Right hindlimb (tissue), 1 donor: Measurements from ENCODE around the gene ORAI3.

Source experiments
- DNase-seq: peaks from one replicate; pipeline ENCODE4 v3.0.0-alpha.2; 2018

ORAI3 gene

GRCh38 chr16:30948667-30949649 lies at the start of gene ORAI3:
ORAI3 (plus strand) TSS chr16:30949068; CDS start chr16:30949290, 222 bp downstream.
- DNase-seq, result peak; percentile 84

DNA sequence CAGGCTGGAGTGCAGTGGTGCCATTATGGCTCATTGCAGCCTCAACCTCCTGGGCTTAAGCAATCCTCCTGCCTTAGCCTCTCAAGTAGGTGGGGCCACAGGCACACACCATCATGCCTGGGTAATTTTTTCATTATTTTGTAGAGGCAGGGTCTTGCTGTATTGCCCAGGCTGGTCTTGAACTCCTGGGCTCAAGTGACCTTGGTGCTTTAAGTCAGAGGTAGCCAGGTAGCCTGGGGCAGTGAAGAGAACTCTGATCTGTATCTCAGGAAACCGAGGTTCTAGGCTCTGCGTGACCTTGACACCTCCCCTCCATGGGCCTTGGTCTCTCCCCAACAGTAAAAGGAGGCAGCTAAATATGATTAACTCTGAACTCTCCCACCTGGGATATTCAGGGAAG lies 49.1 kb upstream of the ORAI3 start:
- DNase-seq, result no peak

DNA sequence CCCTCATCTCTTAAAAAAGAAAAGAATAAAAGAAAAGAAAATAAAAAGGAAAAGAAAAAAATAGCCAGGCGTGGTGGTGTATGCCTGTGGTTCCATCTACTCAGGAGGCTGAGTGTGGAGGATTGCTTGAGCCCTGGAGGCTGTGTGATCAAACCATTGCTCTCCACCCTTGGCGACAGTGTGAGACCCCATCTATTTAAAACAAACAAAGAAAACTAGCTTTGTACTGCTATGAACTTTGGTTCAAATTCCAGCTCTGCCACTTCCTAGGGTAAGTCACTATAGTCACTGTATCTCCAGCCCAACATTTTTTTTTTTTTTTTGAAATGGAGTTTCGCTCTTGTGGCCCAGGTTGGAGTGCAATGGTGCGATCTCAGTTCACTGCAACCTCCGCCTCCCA lies 48.3 kb upstream of the ORAI3 start:
- no peak for DNase-seq

DNA sequence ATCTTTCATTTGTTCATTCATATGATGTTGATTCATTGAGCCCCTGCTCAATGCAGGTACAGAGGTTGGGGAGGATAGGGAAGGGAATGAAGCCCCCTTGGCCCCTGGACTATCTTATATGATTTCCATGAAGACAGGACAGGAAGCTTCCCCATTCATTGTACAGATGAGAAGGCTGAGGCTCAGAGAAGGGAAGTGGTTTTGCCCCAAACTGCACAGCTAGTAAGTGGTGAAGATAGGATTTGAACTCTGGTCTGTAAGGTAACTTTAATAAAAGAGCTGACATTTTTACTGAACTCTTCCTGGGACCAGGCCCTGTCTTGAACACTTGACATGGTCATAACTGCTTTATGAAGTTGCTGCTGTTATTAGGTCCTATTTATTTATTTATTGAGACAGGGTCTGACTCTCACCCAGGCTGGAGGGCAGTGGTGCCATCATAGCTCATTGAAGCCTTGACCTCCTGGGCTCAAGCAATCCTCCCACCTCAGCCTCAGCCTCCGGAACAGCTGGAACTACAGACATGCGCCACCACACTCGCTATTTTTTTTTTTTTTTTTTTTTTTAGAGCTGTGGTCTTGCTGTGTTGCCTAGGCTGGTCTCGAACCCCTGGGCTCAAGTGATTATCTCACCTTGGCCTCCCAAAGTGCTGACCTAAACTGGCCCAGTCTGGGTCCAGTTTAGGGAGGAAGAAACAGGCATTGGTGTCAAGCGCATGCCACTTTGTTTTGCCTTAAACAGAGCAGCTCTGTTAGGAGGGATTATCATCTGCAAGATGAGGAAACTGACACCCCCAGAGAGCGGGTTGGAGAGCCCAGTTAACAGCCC lies 47.5 kb upstream of the ORAI3 start:
- no peak for DNase-seq

DNA sequence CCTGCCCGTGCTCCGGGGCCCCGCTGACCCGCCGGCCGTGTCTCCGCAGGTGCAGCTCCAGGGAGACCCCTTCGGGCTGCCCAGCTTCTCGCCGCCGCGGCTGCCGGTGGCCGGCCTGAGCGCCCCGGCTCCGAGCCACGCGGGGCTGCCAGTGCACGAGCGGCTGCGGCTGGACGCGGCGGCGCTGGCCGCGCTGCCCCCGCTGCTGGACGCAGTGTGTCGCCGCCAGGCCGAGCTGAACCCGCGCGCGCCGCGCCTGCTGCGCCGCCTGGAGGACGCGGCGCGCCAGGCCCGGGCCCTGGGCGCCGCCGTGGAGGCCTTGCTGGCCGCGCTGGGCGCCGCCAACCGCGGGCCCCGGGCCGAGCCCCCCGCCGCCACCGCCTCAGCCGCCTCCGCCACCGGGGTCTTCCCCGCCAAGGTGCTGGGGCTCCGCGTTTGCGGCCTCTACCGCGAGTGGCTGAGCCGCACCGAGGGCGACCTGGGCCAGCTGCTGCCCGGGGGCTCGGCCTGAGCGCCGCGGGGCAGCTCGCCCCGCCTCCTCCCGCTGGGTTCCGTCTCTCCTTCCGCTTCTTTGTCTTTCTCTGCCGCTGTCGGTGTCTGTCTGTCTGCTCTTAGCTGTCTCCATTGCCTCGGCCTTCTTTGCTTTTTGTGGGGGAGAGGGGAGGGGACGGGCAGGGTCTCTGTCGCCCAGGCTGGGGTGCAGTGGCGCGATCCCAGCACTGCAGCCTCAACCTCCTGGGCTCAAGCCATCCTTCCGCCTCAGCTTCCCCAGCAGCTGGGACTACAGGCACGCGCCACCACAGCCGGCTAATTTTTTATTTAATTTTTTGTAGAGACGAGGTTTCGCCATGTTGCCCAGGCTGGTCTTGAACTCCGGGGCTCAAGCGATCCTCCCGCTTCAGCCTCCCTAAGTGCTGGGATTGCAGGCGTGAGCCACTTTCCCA lies 46.6 kb upstream of the ORAI3 start:
- DNase-seq, result peak; percentile 80

DNA sequence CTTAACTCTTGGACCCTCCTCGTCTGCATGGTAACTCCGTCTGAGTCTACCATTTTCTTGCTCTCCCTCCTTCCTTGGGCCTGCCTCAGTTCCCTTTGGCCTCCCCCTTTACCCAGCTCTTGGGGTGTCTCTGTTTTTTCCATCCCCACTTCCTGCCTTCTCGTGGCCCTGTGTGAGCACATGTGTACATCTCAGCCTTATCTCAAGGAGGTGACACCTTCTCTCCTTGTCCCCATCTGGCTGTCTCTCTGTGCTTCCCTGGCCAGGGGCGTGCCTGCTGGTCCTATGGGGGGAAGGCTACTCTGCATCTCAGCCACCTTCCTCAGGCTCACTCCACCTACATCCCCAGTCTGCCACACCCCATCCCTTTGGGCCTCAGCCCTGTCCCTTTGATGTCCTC lies 45.9 kb upstream of the ORAI3 start:
- DNase-seq, result no peak

DNA sequence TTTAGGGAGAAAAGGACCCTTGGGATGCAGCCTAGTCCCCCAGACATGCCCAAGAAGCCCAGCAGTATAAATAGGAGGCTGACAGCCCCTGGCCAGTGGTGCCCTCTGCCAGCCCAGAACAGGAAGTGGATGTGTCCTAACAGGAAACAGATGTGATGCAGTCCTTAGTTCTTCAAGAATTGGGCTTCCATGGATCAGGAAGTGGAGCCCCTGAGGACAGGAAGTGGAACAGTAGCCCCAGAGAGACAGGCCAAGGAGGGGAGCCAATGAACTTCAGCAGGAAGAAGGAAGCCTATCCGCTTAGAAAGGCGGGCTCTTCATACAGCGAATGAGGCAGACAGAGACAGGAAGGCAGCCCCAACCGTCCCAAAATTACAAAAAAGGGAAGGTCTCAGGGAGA lies 45.3 kb upstream of the ORAI3 start:
- DNase-seq, result peak; percentile 46

DNA sequence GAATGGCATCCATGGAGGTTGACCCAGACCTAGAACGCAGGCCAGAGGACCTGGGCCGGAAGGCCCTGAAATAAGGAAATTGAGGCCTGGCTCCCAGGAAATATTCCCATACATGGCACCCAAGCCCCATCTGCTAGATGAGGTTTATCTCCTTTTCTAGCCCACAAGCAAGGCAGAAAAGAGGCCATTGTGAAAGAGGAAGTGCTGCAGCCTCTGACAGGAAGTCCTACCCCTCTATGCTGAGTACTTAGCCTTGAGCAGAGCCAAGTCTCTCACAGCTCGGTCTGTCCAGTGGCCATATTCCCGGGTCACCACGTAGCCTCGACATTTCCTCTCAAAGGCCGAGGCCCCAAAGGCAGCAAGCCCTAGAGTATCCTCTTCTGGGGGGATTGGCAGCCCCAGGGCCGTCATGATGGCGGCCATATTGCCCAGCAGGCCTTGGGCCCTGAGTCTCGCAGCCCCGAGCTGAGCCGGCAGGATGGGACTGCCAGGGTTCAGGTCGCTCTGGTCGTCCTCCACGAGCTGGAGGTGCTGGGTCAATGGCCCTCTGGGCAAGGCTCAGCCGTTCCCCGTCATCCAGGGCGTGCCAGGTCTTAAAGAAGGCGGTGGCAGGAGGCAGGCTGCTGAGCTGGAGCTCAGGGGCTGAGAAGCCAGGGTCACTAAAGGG lies 44.6 kb upstream of the ORAI3 start:
- DNase-seq, result no peak

- no peak for DNase-seq
Measured at GRCh38 chr16:30907064-30907463, 41.8 kb upstream of the ORAI3 start.

DNA sequence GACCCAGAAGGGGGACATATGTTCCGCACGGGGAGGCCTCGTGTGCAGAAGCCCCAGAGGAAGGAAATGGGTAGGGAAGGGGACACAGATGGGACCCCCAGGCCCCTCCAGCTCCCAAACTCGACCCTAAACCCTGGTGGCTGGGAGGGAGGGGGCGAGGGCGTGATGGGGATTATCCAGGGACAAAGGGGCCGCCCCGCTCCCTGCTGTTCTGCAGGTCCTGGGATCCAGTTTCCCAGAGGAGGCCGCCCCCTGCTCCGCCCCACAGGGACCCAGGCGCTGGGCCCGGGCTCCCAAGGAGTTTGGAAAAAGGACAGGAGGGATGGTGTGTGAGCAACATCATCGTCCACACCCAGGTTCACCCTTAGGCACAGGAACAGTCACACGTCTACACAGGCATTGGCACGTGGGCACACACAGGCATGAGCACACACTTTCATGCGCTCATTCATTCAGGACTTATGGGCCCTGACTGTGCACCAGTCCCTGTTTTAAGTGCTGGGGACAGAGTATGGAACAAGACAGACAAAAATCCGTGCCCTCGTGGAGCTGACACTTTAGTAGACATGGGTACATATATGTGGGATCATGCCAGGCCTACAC lies 38.3 kb upstream of the ORAI3 start:
- DNase-seq, result no peak

GRCh38 chr16:30912794-30913412 lies 36.0 kb upstream of the ORAI3 start:
- no peak for DNase-seq

GRCh38 chr16:30914830-30915229 lies 34.0 kb upstream of the ORAI3 start:
- no peak for DNase-seq

GRCh38 chr16:30918614-30919013 lies 30.3 kb upstream of the ORAI3 start:
- no peak for DNase-seq

GRCh38 chr16:30920891-30921290 lies 28.0 kb upstream of the ORAI3 start:
- DNase-seq, result no peak

DNA sequence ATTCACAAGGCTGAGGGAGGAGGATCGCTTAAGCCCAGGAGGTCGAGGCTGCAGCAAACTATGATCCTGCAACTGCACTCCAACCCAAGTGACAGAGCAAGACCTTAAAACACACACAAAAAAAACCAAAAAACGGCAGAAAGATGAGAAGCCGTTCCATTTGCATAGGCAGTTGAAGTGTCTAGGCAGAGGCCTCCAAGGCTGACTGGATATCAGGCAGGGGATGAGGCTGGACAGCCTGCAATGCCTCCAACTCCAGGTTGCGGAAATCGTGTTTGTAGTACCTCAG lies 27.5 kb upstream of the ORAI3 start:
- no peak for DNase-seq

DNA sequence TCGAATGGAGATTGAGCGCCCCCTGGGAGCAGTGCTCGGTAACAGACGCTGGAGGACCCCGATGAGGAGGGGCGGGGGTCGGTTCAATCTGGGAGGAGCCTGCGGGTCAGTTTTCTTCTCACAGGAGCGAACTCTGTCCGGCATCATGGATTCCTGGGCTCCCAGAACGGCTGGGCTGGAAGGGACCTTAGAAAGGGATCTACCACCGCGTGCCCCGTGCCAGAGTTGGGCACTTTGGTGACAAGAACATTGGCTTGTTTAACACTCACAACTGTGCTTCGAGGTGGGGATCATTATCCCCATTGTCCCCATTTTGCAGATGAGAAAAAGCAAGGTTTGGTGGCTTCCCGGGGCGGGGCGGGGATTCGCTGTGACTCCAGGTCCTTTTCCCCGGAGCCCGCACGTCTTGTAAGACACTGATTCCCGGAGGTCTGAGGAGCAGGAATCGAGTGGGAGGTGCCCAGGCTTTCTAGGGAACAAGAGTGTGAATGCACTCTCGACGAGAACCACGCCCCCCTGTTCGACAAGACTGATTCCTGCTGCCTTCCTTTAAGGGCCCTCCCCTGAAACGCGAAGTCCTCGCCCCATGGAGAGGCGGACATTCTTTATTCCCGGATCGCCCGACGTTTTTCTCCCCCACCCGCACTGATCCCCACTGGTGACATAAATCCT lies 27.0 kb upstream of the ORAI3 start:
- DNase-seq, result peak; percentile 97

GRCh38 chr16:30922420-30922959 lies 26.4 kb upstream of the ORAI3 start:
- peak; percentile 100 for DNase-seq

- peak; percentile 100 for DNase-seq
Measured at GRCh38 chr16:30922960-30923535, 25.8 kb upstream of the ORAI3 start.

DNA sequence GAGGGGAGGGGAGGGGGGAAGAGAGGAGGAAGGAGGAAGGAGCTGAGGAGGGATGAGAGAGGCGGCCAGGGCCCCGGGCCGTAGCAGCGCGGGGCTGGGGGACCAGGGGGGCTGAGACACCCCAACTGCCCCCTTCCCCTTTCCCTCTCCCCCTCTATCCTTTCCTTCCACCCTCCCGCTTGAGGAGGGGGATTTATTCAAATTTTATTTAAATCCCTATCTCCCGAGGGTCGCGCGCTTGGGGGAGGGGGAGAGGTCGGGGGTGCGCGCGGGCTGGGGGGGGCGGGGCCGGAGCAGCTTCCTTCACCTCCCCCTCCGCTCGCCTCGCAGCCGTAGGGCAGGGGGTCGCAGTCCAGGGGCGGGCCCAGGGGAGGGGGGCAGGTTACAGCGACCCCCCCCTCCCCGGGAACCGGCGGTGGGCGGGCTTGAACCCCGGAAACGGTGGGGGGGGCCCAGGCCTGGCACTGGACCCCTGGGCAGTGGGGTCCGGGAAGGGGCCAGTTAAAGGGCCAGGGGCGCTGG lies 25.3 kb upstream of the ORAI3 start, which contains the start of gene FBXL19:
Gene FBXL19 (plus strand): TSS at position 19 of the 522 bp plus-strand sequence. CDS start 2,183 bp downstream, outside the sequence.
- peak; percentile 76 for DNase-seq
